ENCODE data around the gene MYOG.

DNA sequence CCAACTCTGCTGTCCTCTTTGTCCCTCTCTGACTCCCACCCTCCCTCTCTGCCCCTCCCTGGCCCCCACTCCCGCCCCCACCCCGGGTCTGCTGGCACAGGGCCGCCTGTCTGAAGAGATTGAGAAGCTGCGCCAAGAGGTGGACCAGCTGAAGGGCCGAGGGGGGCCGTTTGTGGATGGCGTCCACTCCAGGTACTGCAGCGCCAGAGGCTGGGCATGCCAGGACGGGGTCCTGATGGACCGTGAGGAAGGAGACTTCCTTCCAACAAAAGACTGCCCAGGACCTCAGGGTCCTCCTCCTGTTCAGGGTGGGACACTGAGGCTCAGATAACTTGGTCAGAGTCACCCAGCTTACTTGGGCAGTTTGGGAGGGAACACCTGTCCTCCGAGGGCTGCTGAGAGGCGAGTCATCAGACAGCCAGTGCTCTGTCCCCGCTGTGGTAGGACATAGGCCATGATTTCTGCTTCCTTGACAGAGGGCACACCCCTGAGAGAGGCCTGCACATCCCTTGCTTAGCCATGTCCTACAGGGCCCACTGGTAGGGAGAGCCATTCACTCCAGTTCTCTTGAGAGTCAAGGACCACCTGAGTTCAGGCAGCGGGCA lies 36.1 kb downstream of the MYOG start:
- TF ChIP-seq SUZ12 (IDR thresholded peaks at IDR 0.05; ENCODE audit: extremely low read depth, insufficient read depth, insufficient read length): no peak
- TF ChIP-seq YY1 (IDR thresholded peaks at IDR 0.05; ENCODE audit: insufficient read depth, insufficient read length): no peak
- no peak for TF ChIP-seq ZNF274 (IDR thresholded peaks at IDR 0.05; ENCODE audit: low read depth, low read length)
